KMS-11 (cell line): Measurements from ENCODE around the gene DZANK1.

ENCODE experiments used
- H2AFZ ChIP-seq: fragments of 200-600 bp; sonication (generic); 2 replicates; pipeline ENCODE4 v1.6.1; 2016; ENCODE audit warnings: antibody characterized with exemption, mixed run types, low read depth
- H3K27ac ChIP-seq: fragments of 200-600 bp; sonication (generic); 2 replicates; pipeline ENCODE4 v1.6.1; 2016; ENCODE audit warnings: mild to moderate bottlenecking, mixed run types
- H3K27me3 ChIP-seq: fragments of 200-600 bp; sonication (generic); 2 replicates; pipeline ENCODE4 v1.6.1; 2017; ENCODE audit warnings: mild to moderate bottlenecking, low read depth, mixed run types, moderate library complexity; ENCODE audit not compliant: insufficient read depth
- H3K36me3 ChIP-seq: fragments of 200-600 bp; sonication (generic); 2 replicates; pipeline ENCODE4 v1.6.1; 2017; ENCODE audit warnings: mild to moderate bottlenecking, mixed run types; ENCODE audit not compliant: insufficient read depth
- H3K4me1 ChIP-seq: fragments of 200-600 bp; sonication (generic); 2 replicates; pipeline ENCODE4 v1.6.1; 2016; ENCODE audit warnings: mild to moderate bottlenecking, low read depth, mixed run types; ENCODE audit not compliant: poor library complexity, severe bottlenecking
- H3K4me2 ChIP-seq: fragments of 200-600 bp; sonication (generic); 2 replicates; pipeline ENCODE4 v1.7.0; 2016; ENCODE audit warnings: mild to moderate bottlenecking, mixed run types
- H3K4me3 ChIP-seq: fragments of 200-600 bp; sonication (generic); IDR thresholded peaks from 2 replicates; pipeline ENCODE4 v1.6.1; 2017; ENCODE audit warnings: low read depth, low read length, mixed read lengths; ENCODE audit not compliant: insufficient read depth
- H3K79me2 ChIP-seq: fragments of 200-600 bp; sonication (generic); 2 replicates; pipeline ENCODE4 v1.6.1; 2016; ENCODE audit warnings: low read depth, mixed run types; ENCODE audit not compliant: insufficient read depth
- H3K9ac ChIP-seq: fragments of 200-600 bp; sonication (generic); 2 replicates; pipeline ENCODE4 v1.6.1; 2016; ENCODE audit warnings: mild to moderate bottlenecking, mixed run types
- H4K20me1 ChIP-seq: fragments of 200-600 bp; sonication (generic); 2 replicates; pipeline ENCODE4 v1.6.1; 2016; ENCODE audit warnings: mild to moderate bottlenecking, mixed run types; ENCODE audit not compliant: insufficient read depth
- CTCF ChIP-seq: fragments of 200-600 bp; sonication (generic); conservative IDR thresholded peaks from 2 replicates; pipeline ENCODE4 v1.6.1; 2017; ENCODE audit warnings: low read depth, mild to moderate bottlenecking, antibody characterized with exemption, low read length, moderate library complexity, mixed read lengths

The DZANK1 gene

GRCh38 chr20:18394363-18394762, 72.5 kb downstream of the DZANK1 start:
- Histone ChIP-seq H3K4me1 (no peaks in the 10 kb centered on the region), H3K36me3 (no peaks in the 10 kb centered on the region), H3K9ac (no peak overlapping the region), H3K27ac (no peak overlapping the region), H2AFZ (no peak overlapping the region), H4K20me1 (no peaks in the 10 kb centered on the region), H3K27me3 (no peaks in the 10 kb centered on the region), H3K4me2 (no peak overlapping the region), H3K4me3 (no peak overlapping the region), H3K79me2 (no peaks in the 10 kb centered on the region)
- no peak for TF ChIP-seq CTCF

- no peak overlapping the region for H2AFZ ChIP-seq
- H3K4me3 ChIP-seq: no peak overlapping the region
- no peak overlapping the region for H3K4me2 ChIP-seq
- TF ChIP-seq CTCF: no peak
- no peak overlapping the region for H3K27ac ChIP-seq
- H3K9ac ChIP-seq: no peak overlapping the region
- no peaks in the 10 kb centered on the region for H4K20me1 ChIP-seq
- H3K4me1 ChIP-seq: no peaks in the 10 kb centered on the region
- H3K27me3 ChIP-seq: no peaks in the 10 kb centered on the region
- no peaks in the 10 kb centered on the region for H3K36me3 ChIP-seq
- H3K79me2 ChIP-seq: no peaks in the 10 kb centered on the region
These were observed 75.1 kb downstream of the DZANK1 start for GRCh38 chr20:18391686-18392085.

GRCh38 chr20:18390201-18390600, 76.6 kb downstream of the DZANK1 start:
- H4K20me1 ChIP-seq: no peaks in the 10 kb centered on the region

GRCh38 chr20:18388860-18389259, 78.0 kb downstream of the DZANK1 start:
- Histone ChIP-seq H3K4me3 (no peak overlapping the region), H3K4me1 (no peaks in the 10 kb centered on the region), H3K36me3 (no peaks in the 10 kb centered on the region), H3K9ac (no peak overlapping the region), H2AFZ (no peak overlapping the region), H3K4me2 (no peak overlapping the region), H3K79me2 (no peaks in the 10 kb centered on the region), H4K20me1 (no peaks in the 10 kb centered on the region), H3K27me3 (no peaks in the 10 kb centered on the region), H3K27ac (no peak overlapping the region)
- no peak for TF ChIP-seq CTCF

More at GRCh38 chr20:18390201-18390600, 76.6 kb downstream of the DZANK1 start:
- Histone ChIP-seq H3K4me1 (no peaks in the 10 kb centered on the region), H3K4me2 (no peak overlapping the region), H3K27me3 (no peaks in the 10 kb centered on the region), H3K4me3 (no peak overlapping the region), H3K9ac (no peak overlapping the region), H2AFZ (no peak overlapping the region), H3K27ac (no peak overlapping the region), H3K36me3 (no peaks in the 10 kb centered on the region), H3K79me2 (no peaks in the 10 kb centered on the region)
- no peak for TF ChIP-seq CTCF
